Endodermal cell (in vitro differentiated cells): Measurements from ENCODE around the gene POLR3F. TPM values are rescaled to one million over a fixed set of nuclear protein-coding genes. Genes with fewer than 3 reads are reported as not detected.
"Not testable (repeated sequence)": the region's sequence is repeated elsewhere in the genome, so short reads cannot be mapped to it uniquely, and the experiment has no call there.

Source experiments
- DNase-seq: peaks from one replicate; pipeline ENCODE4 v3.0.0-alpha.2; 2017
- H3K27ac ChIP-seq: 2 replicates; pipeline ENCODE4 v1.5.1; 2013; ENCODE audit warnings: mild to moderate bottlenecking, low read depth, low read length, moderate library complexity
- H3K27me3 ChIP-seq: 2 replicates; pipeline ENCODE4 v1.6.1; 2013; ENCODE audit warnings: mild to moderate bottlenecking, low read length, moderate library complexity; ENCODE audit not compliant: insufficient read depth, control insufficient read depth, poor library complexity, severe bottlenecking
- H3K36me3 ChIP-seq: 2 replicates; pipeline ENCODE4 v1.7.0; 2013; ENCODE audit warnings: mild to moderate bottlenecking, low read length, moderate library complexity; ENCODE audit not compliant: control insufficient read depth, insufficient read depth
- H3K4me1 ChIP-seq: one replicate; pipeline ENCODE4 v1.7.0; 2013; ENCODE audit warnings: low read length; ENCODE audit not compliant: control insufficient read depth, insufficient read depth
- H3K4me3 ChIP-seq: 2 replicates; pipeline ENCODE4 v1.5.1; 2013; ENCODE audit warnings: mild to moderate bottlenecking, low read length, moderate library complexity
- H3K9ac ChIP-seq: 2 replicates; pipeline ENCODE4 v1.6.1; 2013; ENCODE audit warnings: mild to moderate bottlenecking, low read length, moderate library complexity; ENCODE audit not compliant: poor library complexity, severe bottlenecking; ENCODE audit errors: extremely low read depth
- H3K9me3 ChIP-seq: 2 replicates; pipeline ENCODE4 v1.6.1; 2013; ENCODE audit warnings: mild to moderate bottlenecking, low read length, moderate library complexity; ENCODE audit not compliant: control insufficient read depth
- H3K27ac Mint-ChIP-seq: 2 replicates; pipeline ENCODE4 v1.8.0; 2020; ENCODE audit warnings: mixed read lengths
- H3K27me3 Mint-ChIP-seq: 2 replicates; pipeline ENCODE4 v1.8.0; 2021; ENCODE audit warnings: mild to moderate bottlenecking, mixed read lengths; ENCODE audit not compliant: insufficient read depth
- H3K36me3 Mint-ChIP-seq: 2 replicates; pipeline ENCODE4 v1.8.0; 2020; ENCODE audit warnings: low read depth, mixed read lengths
- H3K4me1 Mint-ChIP-seq: 2 replicates; pipeline ENCODE4 v1.8.0; 2020; ENCODE audit warnings: mixed read lengths
- H3K4me3 Mint-ChIP-seq: 2 replicates; pipeline ENCODE4 v1.8.0; 2020; ENCODE audit warnings: mild to moderate bottlenecking, moderate library complexity, mixed read lengths
- H3K9me3 Mint-ChIP-seq: 2 replicates; pipeline ENCODE4 v1.8.0; 2020; ENCODE audit warnings: mild to moderate bottlenecking, mixed read lengths
- CTCF ChIP-seq: fragments of 200-600 bp; sonication (generic); conservative IDR thresholded peaks from 2 replicates; pipeline ENCODE4 v1.5.0; 2021; ENCODE audit warnings: antibody characterized with exemption, mild to moderate bottlenecking
- WGBS, 2 experiments: methylation state at CpG; one replicate each; pipeline versions ENCODE4 v1.1.5 to v1.1.7; 2013; ENCODE audit warnings: missing lambda C conversion rate in 2 of 2, mixed read lengths in 1 of 2; ENCODE audit not compliant: insufficient coverage in 1 of 2, insufficient read length in 1 of 2; 5-methylcytosine and 5-hydroxymethylcytosine counted together
- total RNA-seq, 2 donors: library from RNA; stranded (reverse); fragmentation: NEBNext Ultra II Directional in 1 of 2; extraction: Animal tissue kit (Norgen Biotek cat#: 25700) in 1 of 2; gene quantifications; 2 replicates in 1 of 2; 3 replicates in 1 of 2; pipeline ENCODE4 v1.2.1, GENCODE V29; 2021

The POLR3F gene
- total RNA-seq, 2 donors from 2014 or later, result 14.1 to 17.0 TPM

- H3K4me1 ChIP-seq, result no peaks in the 10 kb centered on the region
- H3K27ac ChIP-seq, result no peak overlapping the region
- Mint-ChIP-seq H3K27me3 (no peaks in the 10 kb centered on the region), H3K36me3 (peaks cover 51% of the 10 kb centered on the region), H3K4me1 (no peaks in the 10 kb centered on the region), H3K27ac (no peak overlapping the region), H3K4me3 (no peak overlapping the region), H3K9me3 (no peaks in the 10 kb centered on the region)
- H3K9ac ChIP-seq, result no peak overlapping the region
- peaks cover 66% of the 10 kb centered on the region for H3K36me3 ChIP-seq
- no peak for DNase-seq
- H3K9me3 ChIP-seq, result no peaks in the 10 kb centered on the region
- 75 to 96% methylated on average over 1 of the region's 1 CpG for WGBS, 2 experiments
- no peak overlapping the region for H3K4me3 ChIP-seq
- no peak for TF ChIP-seq CTCF
- H3K27me3 ChIP-seq, result no peaks in the 10 kb centered on the region
These were observed 57.5 kb downstream of the POLR3F start for GRCh38 chr20:18524646-18525045.

GRCh38 chr20:18526761-18527160 is 59.6 kb downstream of the POLR3F start:
- H3K4me1 ChIP-seq, H3K4me3 ChIP-seq, H3K4me3 Mint-ChIP-seq, H3K9me3 ChIP-seq, H3K27ac Mint-ChIP-seq, H3K27me3 Mint-ChIP-seq, DNase-seq, H3K27me3 ChIP-seq, H3K27ac ChIP-seq, H3K4me1 Mint-ChIP-seq, H3K9ac ChIP-seq, H3K9me3 Mint-ChIP-seq: not testable (repeated sequence)
- peaks cover 81% of the 10 kb centered on the region for H3K36me3 ChIP-seq
- 83 to 85% methylated on average over 10 to 14 of the region's 14 CpGs for WGBS, 2 experiments
- H3K36me3 Mint-ChIP-seq, result peaks cover 67% of the 10 kb centered on the region

- DNase-seq, result no peak
- H3K9me3 Mint-ChIP-seq, result no peaks in the 10 kb centered on the region
- H3K27ac ChIP-seq, result no peak overlapping the region
- no peaks in the 10 kb centered on the region for H3K27me3 ChIP-seq
- no peaks in the 10 kb centered on the region for H3K4me1 ChIP-seq
- H3K4me3 ChIP-seq, result no peak overlapping the region
- no peaks in the 10 kb centered on the region for H3K4me1 Mint-ChIP-seq
- H3K27me3 Mint-ChIP-seq, result no peaks in the 10 kb centered on the region
- H3K36me3 ChIP-seq, result peaks cover 84% of the 10 kb centered on the region
- WGBS, 2 experiments, result 95 to 100% methylated on average over 1 to 2 of the region's 2 CpGs
- H3K9me3 ChIP-seq, result no peaks in the 10 kb centered on the region
- no peak for TF ChIP-seq CTCF
- H3K27ac Mint-ChIP-seq, result no peak overlapping the region
- no peak overlapping the region for H3K9ac ChIP-seq
- H3K4me3 Mint-ChIP-seq, result no peak overlapping the region
- H3K36me3 Mint-ChIP-seq, result peaks cover 73% of the 10 kb centered on the region
These were observed 60.1 kb downstream of the POLR3F start for GRCh38 chr20:18527339-18527738.

- Histone ChIP-seq H3K4me3 (no peak overlapping the region), H3K36me3 (peaks cover 89% of the 10 kb centered on the region), H3K4me1 (no peaks in the 10 kb centered on the region), H3K9ac (no peak overlapping the region), H3K27ac (no peak overlapping the region), H3K27me3 (no peaks in the 10 kb centered on the region), H3K9me3 (no peaks in the 10 kb centered on the region)
- no peaks in the 10 kb centered on the region for H3K9me3 Mint-ChIP-seq
- DNase-seq, result no peak
- H3K4me1 Mint-ChIP-seq, result no peaks in the 10 kb centered on the region
- H3K27me3 Mint-ChIP-seq, result no peaks in the 10 kb centered on the region
- H3K36me3 Mint-ChIP-seq, result peaks cover 78% of the 10 kb centered on the region
- H3K4me3 Mint-ChIP-seq, result no peak overlapping the region
- no peak overlapping the region for H3K27ac Mint-ChIP-seq
- TF ChIP-seq CTCF, result no peak
- WGBS, 2 experiments, result 92 to 94% methylated on average over 2 of the region's 2 CpGs
These were observed 60.6 kb downstream of the POLR3F start for GRCh38 chr20:18527836-18528235.
